ENCODE data around the gene NR6A1. TPM values are rescaled to one million over a fixed set of nuclear protein-coding genes. Genes with fewer than 3 reads are reported as not detected.

The NR6A1 gene
- total RNA-seq, 2 experiments from 2014 or later: 17.5 to 23.0 TPM

- Histone ChIP-seq H3K4me3 (ENCODE audit: low read depth, low read length, poor library complexity, severe bottlenecking) (peak within 1 kb of the TSS; percentile 74), H4K20me1 (ENCODE audit: insufficient read depth, low read length) (peaks cover 5% of the 10 kb centered on the region; the same call in 1 of the 2 replicates), H3K36me3 (ENCODE audit: insufficient read depth, low read length) (no peaks in the 10 kb centered on the region), H2AFZ (ENCODE audit: low read length) (peak within 1 kb of the TSS; percentile 54; the same call in 1 of the 2 replicates), H3K4me1 (ENCODE audit: insufficient read depth, low read length, poor library complexity, severe bottlenecking) (peaks cover 20% of the 10 kb centered on the region), H3K79me2 (ENCODE audit: insufficient read depth, low read depth, low read length) (no peaks in the 10 kb centered on the region), H3K27ac (ENCODE audit: low read depth, low read length, poor library complexity, severe bottlenecking) (peak within 1 kb of the TSS; percentile 88), H3K9me3 (ENCODE audit: low read length) (no peaks in the 10 kb centered on the region), H3K9me2 (ENCODE audit: insufficient read depth, low read length) (no peaks in the 10 kb centered on the region), H3K4me2 (ENCODE audit: low read length) (peak within 1 kb of the TSS; percentile 88)
- peak; percentile 73 for TF ChIP-seq CTCF (conservative IDR thresholded peaks at IDR 0.05; ENCODE audit: low read length)
- TF ChIP-seq EZH2phosphoT487 (IDR thresholded peaks at IDR 0.05; ENCODE audit: borderline replicate concordance, low read depth, low read length): no peak
- intact Hi-C loops (cut with micrococcal nuclease; ENCODE audit: unreplicated experiment): loop anchor here (10.0 kb wide), 1 partner anchor 988 kb away; no protein-coding TSS in a partner anchor
- ChIA-PET CTCF (ENCODE audit: unreplicated experiment) (interaction anchor here (0.6 kb wide), 1 partner anchor 161 kb away, joined by 3 read pairs; no protein-coding TSS in a partner anchor), POLR2A (interaction anchor here (0.6 to 2.5 kb wide), 6 partner anchors 8 to 320 kb away, joined by 3 to 6 read pairs (median 3); partner anchors contain the start of gene WDR38)
- no TSS peak for BruUV-seq (replicated peaks)
- DNase-seq (ENCODE audit: low spot score): peak; percentile 69
These were observed 6.0 kb upstream of the NR6A1 start, which contains the start of gene OLFML2A for GRCh38 chr9:124776954-124777648. OLFML2A (plus strand) TSS chr9:124777133; CDS start chr9:124777271, 138 bp downstream.

GRCh38 chr9:124776618-124776953 is 5.5 kb upstream of the NR6A1 start:
- Histone ChIP-seq H3K79me2 (ENCODE audit: insufficient read depth, low read depth, low read length) (no peaks in the 10 kb centered on the region), H2AFZ (ENCODE audit: low read length) (peak overlapping the region; percentile 54; the same call in 1 of the 2 replicates), H4K20me1 (ENCODE audit: insufficient read depth, low read length) (peaks cover 5% of the 10 kb centered on the region; the same call in 1 of the 2 replicates), H3K36me3 (ENCODE audit: insufficient read depth, low read length) (no peaks in the 10 kb centered on the region), H3K27ac (ENCODE audit: low read depth, low read length, poor library complexity, severe bottlenecking) (no peak overlapping the region), H3K4me1 (ENCODE audit: insufficient read depth, low read length, poor library complexity, severe bottlenecking) (peaks cover 20% of the 10 kb centered on the region), H3K9me2 (ENCODE audit: insufficient read depth, low read length) (no peaks in the 10 kb centered on the region), H3K4me3 (ENCODE audit: low read depth, low read length, poor library complexity, severe bottlenecking) (peak overlapping the region; percentile 74), H3K4me2 (ENCODE audit: low read length) (peak overlapping the region; percentile 88), H3K9me3 (ENCODE audit: low read length) (no peaks in the 10 kb centered on the region)
- TF ChIP-seq CTCF (conservative IDR thresholded peaks at IDR 0.05; ENCODE audit: low read length) (no peak), EZH2phosphoT487 (IDR thresholded peaks at IDR 0.05; ENCODE audit: borderline replicate concordance, low read depth, low read length) (no peak)
- ChIA-PET CTCF (ENCODE audit: unreplicated experiment) (interaction anchor here (0.6 kb wide), 1 partner anchor 161 kb away, joined by 3 read pairs; no protein-coding TSS in a partner anchor), POLR2A (interaction anchor here (0.5 to 2.5 kb wide), 6 partner anchors 10 to 341 kb away, joined by 3 to 6 read pairs (median 3); partner anchors contain the start of gene WDR38)
- no peak for DNase-seq (ENCODE audit: low spot score)
- no TSS peak for BruUV-seq (replicated peaks)
- intact Hi-C loops (cut with micrococcal nuclease; ENCODE audit: unreplicated experiment): loop anchor here (10.0 kb wide), 1 partner anchor 988 kb away; no protein-coding TSS in a partner anchor
